HL-60 (cell line): ENCODE results near the gene GABBR2.

Source experiments
- DNase-seq, 2 experiments: peaks; one replicate each; pipeline ENCODE4 v3.0.0-alpha.2; 2010 to 2020; ENCODE audit warnings: low read depth in 1 of 2, low spot score in 1 of 2
- H3K27ac ChIP-seq: fragments of 250-450 bp; sonication (Bioruptor Pico); replicated peaks from 2 replicates; pipeline ENCODE4 v1.5.1; 2020; ENCODE audit warnings: mild to moderate bottlenecking, moderate library complexity
- H3K27me3 ChIP-seq: fragments of 250-450 bp; sonication (Bioruptor Pico); 2 replicates; pipeline ENCODE4 v1.5.1; 2021; ENCODE audit warnings: mild to moderate bottlenecking, moderate library complexity; ENCODE audit not compliant: insufficient read depth, poor library complexity, severe bottlenecking
- H3K4me3 ChIP-seq: replicated peaks from 2 replicates; pipeline ENCODE4 v1.5.1; 2011; ENCODE audit warnings: mild to moderate bottlenecking, control low read depth, low read length; ENCODE audit not compliant: insufficient read depth
- GABPA ChIP-seq: IDR thresholded peaks from 2 replicates; pipeline ENCODE4 v1.6.1; 2012; ENCODE audit warnings: low read depth
- POLR2AphosphoS5 ChIP-seq: IDR thresholded peaks from 2 replicates; pipeline ENCODE4 v1.6.1; 2012; ENCODE audit warnings: low read depth
- SPI1 ChIP-seq: IDR thresholded peaks from 2 replicates; pipeline ENCODE4 v1.6.1; 2012; ENCODE audit warnings: low read depth, mild to moderate bottlenecking, borderline replicate concordance
- TF ChIP-seq, protein P1 (sequence below): IDR thresholded peaks from one replicate; pipeline ENCODE4 v1.5.1; 2011; ENCODE audit warnings: low read length, control low read depth, inconsistent platforms; ENCODE audit not compliant: insufficient read depth
- TF ChIP-seq, protein P2 (sequence below): IDR thresholded peaks from 2 replicates; pipeline ENCODE4 v1.6.1; 2012; ENCODE audit warnings: low read depth; ENCODE audit not compliant: insufficient replicate concordance

GABBR2 gene

GRCh38 chr9:98610711-98611110 lies 98.0 kb downstream of the GABBR2 start:
- TF ChIP-seq, protein P1, sequence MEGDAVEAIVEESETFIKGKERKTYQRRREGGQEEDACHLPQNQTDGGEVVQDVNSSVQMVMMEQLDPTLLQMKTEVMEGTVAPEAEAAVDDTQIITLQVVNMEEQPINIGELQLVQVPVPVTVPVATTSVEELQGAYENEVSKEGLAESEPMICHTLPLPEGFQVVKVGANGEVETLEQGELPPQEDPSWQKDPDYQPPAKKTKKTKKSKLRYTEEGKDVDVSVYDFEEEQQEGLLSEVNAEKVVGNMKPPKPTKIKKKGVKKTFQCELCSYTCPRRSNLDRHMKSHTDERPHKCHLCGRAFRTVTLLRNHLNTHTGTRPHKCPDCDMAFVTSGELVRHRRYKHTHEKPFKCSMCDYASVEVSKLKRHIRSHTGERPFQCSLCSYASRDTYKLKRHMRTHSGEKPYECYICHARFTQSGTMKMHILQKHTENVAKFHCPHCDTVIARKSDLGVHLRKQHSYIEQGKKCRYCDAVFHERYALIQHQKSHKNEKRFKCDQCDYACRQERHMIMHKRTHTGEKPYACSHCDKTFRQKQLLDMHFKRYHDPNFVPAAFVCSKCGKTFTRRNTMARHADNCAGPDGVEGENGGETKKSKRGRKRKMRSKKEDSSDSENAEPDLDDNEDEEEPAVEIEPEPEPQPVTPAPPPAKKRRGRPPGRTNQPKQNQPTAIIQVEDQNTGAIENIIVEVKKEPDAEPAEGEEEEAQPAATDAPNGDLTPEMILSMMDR: no peak
- TF ChIP-seq SPI1 (no peak), POLR2AphosphoS5 (no peak), GABPA (no peak)
- TF ChIP-seq, protein P2, sequence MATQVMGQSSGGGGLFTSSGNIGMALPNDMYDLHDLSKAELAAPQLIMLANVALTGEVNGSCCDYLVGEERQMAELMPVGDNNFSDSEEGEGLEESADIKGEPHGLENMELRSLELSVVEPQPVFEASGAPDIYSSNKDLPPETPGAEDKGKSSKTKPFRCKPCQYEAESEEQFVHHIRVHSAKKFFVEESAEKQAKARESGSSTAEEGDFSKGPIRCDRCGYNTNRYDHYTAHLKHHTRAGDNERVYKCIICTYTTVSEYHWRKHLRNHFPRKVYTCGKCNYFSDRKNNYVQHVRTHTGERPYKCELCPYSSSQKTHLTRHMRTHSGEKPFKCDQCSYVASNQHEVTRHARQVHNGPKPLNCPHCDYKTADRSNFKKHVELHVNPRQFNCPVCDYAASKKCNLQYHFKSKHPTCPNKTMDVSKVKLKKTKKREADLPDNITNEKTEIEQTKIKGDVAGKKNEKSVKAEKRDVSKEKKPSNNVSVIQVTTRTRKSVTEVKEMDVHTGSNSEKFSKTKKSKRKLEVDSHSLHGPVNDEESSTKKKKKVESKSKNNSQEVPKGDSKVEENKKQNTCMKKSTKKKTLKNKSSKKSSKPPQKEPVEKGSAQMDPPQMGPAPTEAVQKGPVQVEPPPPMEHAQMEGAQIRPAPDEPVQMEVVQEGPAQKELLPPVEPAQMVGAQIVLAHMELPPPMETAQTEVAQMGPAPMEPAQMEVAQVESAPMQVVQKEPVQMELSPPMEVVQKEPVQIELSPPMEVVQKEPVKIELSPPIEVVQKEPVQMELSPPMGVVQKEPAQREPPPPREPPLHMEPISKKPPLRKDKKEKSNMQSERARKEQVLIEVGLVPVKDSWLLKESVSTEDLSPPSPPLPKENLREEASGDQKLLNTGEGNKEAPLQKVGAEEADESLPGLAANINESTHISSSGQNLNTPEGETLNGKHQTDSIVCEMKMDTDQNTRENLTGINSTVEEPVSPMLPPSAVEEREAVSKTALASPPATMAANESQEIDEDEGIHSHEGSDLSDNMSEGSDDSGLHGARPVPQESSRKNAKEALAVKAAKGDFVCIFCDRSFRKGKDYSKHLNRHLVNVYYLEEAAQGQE: no peak

DNA sequence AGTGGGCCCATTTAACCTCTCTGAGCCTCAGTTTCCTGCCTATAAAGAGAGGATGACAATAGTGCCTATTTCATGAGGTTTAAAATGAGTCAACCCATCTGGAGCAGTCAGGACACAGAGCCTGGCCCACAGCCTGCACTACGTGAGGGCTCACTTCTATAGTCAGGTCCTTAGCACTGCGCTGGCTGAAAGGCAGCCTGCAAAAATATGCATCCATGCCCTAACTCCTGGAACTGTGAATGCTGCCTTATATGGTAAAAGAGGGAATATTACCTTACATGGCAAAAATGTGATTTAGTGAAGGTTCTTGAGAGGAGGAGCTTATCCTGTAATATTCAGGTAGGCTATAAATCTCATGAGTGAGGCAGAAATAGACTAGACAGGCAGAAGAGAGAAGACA lies 98.5 kb downstream of the GABBR2 start:
- peaks cover 10% of the 10 kb centered on the region for H3K27me3 ChIP-seq
- DNase-seq: no peak
- H3K4me3 ChIP-seq: no peak overlapping the region
- TF ChIP-seq, protein P1: no peak
- TF ChIP-seq GABPA (no peak), SPI1 (no peak), POLR2AphosphoS5 (no peak)
- TF ChIP-seq, protein P2: no peak
- H3K27ac ChIP-seq: no peak overlapping the region

More at GRCh38 chr9:98610711-98611110, 98.0 kb downstream of the GABBR2 start:
- H3K4me3 ChIP-seq: no peak overlapping the region
- H3K27ac ChIP-seq: no peak overlapping the region
- peaks cover 10% of the 10 kb centered on the region for H3K27me3 ChIP-seq
- no peak for DNase-seq

GRCh38 chr9:98609646-98610045 lies 99.1 kb downstream of the GABBR2 start:
- no peak overlapping the region for H3K27ac ChIP-seq
- H3K4me3 ChIP-seq: no peak overlapping the region
- H3K27me3 ChIP-seq: peaks cover 10% of the 10 kb centered on the region
- TF ChIP-seq SPI1 (no peak), POLR2AphosphoS5 (no peak), GABPA (no peak)
- TF ChIP-seq, protein P1: no peak
- TF ChIP-seq, protein P2: no peak
- no peak for DNase-seq
